NCI-H2107 treated with DMSO at 0.1 percent for 48 hours (cell line): ENCODE results near the gene NECTIN1.

Experiments used
- DNase-seq: peaks from one replicate; lab custom pipeline; 2025; ENCODE audit not compliant: unreplicated experiment; lab: John Stamatoyannopoulos, UW

Gene NECTIN1

DNA sequence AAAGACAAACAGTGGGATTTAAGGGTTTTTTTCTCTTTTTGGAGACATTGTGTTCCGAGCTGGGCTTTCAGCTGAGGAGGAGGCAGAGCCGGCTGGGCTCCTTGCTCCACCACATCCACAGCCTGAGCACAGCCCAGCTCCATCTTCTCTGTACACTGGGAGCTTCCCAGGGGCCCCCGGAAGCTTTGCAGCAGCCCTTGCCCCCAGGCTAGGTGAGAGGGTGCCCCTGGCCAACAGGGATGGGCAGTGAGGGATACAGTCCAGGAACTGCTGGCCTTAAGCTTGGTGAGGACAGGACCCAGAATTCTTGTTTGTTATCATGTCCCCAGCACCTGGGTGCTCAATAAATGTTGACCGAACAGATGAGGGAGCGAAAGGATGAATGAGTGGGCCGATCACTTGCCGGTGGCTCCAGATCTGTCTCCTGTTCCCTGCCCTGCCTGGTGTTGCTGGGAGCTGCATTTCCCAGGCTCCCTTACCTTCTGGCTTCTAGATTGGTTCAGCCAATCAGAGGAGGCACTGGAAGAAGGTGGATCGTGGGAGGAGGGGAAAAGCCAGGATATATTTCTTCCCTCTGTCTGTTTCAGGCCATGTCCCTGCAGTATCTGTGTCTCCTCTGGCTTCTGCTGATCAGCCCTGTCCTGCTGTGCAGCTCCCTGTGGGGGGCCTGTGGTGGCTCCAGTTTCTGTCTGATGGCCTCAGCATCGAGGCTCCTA, 26.5 kb upstream of the NECTIN1 start:
- no peak for DNase-seq

DNA sequence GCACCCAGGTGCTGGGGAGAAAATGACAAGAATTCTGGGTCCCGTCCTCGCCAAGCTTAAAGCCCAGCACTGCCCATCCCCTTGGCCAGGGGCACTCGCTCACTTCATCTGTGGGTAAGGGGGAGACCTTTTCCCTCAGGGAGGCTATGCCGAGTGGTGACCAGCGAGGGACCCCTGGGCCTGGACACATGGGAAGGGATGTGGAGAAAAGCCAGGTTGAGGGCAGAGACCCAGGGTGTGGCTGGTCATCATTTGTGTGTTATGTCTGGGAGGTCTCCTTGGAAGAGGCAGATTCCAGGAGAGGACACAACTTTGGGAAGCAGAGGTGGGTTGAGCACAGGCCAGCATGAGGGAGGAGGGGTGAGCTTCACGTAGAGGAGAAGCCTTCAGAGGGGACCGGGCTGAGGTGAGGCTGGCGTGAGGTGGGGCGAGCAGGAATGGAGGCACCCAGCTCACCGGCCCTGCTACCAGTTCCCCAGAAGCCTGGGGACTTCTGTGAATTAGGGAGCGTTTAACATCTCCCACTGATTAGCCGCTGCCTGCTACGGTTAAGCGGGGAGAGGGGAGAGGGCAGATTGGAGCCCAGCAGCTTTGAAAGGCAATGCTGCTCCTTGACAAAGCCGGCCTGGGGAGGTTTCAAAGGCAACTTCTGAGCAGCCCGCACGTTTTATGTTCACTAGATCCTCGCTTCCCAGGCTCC, 25.8 kb upstream of the NECTIN1 start:
- DNase-seq: no peak

DNA sequence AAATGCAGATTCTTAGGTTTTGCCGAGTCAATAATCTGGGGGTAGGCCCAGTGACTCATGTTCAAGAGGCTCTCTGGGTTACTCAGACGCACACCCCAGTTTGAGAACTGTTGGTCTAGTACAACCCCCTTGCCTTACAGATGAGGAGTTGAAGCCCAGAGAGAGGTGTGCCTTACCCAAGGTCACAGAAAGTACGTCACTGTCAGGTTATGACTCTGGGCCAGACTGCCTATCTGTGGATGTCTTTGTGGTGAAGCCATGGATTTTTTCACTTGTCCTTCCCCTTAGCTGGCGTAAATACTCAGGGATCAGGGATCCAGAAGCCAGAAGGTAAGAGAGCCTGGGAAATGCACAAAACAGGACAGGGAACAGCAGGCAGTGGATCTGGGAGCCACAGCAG, 25.2 kb upstream of the NECTIN1 start:
- no peak for DNase-seq

DNA sequence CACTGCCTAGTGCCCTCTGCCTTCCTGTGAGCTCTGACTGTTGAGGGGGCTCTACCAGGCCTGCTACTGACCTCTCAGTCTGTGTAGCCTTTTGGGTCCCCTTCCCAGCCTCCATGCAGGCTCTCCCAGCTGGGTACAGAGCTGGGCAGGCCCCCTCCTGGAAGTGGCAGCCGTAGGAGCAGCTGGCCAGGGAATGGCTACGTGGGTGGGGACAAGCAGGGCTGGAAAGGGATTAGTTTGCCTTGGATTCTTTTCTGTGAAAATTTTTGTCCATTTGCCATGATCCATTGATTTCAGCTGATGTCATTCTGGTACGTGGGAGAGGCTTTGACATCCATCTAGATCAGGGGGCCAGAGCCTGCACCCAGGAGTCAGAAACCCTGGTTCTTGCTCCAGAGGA, 23.9 kb upstream of the NECTIN1 start:
- no peak for DNase-seq

DNA sequence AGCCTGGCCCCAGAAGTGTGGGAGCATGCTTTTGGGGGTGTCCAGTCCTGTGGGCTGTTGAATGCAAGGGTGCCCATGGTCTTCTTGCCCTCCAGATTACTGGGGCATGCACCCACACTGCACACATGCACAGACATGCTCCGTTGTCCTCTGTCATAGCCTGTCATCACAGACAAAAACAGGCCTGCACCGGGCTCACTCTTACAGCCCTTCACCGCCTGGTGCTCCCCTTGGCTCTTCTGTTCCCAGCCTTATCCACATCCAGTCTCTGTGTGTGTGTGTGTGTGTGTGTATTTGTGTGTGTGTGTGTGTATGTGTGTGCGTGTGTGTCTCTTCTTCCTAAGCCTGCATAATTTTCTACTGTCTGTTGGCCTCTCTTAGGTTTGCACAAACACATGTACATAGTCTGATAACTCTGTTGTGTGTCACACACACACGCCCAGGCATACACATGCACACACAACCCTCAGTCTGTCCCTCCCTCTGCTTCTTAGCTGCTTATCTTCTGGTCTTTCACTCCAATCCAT, 23.4 kb upstream of the NECTIN1 start:
- no peak for DNase-seq

DNA sequence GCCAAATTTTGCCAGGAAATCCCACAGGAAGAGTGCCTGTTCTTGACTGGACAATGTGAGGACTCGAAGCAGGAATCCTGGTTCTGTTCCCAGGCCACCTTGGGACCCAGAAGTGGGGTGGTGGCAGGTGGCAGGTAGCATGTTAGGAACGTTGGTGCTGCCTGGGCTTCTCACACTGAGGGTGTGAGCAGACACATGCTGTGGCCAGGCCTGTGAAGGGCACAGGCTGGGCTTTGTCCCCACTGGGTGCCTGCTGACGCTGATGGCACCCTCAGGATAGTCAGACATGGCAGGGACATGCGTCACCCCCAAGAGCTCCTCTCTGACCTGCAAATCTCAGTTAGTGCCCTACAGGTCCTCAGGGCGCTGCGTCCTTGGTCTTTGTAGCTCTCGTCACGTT, 21.1 kb upstream of the NECTIN1 start:
- DNase-seq: no peak

DNA sequence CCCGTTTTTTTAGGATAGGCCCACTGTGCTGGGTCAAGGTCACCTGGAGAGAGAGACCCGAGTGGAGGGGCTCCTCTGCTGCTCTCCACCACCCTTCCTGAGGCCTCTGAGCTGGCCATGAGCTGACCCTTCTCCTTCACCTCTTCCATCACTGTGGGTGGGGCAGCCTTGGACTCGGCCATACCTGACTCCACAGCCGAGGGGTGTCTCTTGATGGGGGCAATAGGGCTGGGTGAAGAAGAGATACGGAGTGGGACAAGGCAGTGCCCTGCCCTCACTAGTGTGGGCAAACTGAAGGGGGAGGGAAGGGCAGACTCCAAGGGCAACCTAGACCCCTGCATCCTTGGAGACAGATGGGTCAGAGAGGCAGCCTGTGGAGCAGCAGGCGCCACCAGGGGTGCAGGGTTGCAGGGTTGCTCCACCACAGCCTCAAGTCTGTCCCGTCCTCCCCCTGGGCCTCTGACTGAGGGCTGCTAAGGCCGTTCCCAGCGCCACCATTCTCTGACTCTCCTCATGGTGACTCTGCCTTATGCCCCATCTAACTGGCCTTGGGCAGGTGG, 20.1 kb upstream of the NECTIN1 start:
- no peak for DNase-seq

DNA sequence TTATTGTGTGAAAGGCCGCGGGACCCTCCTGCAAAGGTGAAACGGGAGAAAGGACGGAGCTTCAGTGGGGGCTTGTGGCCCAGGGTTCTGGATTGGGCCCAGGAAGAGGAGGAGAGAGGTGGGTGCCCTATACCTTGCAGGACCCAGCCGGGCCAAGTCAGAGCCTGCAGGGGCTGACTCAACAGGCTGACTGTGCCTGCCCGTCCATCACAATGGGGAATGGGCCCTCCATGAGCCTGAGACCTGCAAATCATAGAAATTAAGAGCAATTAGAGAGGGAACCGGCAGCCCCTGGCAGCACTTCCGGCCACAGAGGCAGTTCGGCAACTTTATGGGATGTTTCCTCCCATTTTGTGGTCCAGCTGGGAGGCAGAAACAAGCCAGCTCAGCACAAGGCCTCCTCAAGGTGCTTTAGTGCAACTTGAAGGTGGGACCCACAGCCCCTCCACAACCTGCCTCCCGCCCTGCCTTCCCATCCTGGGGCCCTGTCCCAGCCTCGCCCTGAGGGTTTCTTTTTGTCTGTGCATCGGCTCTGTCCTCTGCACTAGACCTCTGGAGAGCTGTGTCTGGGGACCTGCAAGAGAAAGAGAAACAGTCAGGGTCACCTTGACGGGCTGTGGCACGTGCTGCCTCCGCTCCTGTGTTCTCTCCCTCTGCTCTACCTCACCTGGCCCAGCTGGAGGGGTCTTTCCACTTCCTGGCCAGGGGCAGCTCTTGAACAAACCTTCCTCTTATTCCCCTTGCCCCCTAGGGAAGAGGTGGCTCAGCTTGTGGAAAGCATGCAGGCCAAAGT, 19.1 kb upstream of the NECTIN1 start:
- no peak for DNase-seq

DNA sequence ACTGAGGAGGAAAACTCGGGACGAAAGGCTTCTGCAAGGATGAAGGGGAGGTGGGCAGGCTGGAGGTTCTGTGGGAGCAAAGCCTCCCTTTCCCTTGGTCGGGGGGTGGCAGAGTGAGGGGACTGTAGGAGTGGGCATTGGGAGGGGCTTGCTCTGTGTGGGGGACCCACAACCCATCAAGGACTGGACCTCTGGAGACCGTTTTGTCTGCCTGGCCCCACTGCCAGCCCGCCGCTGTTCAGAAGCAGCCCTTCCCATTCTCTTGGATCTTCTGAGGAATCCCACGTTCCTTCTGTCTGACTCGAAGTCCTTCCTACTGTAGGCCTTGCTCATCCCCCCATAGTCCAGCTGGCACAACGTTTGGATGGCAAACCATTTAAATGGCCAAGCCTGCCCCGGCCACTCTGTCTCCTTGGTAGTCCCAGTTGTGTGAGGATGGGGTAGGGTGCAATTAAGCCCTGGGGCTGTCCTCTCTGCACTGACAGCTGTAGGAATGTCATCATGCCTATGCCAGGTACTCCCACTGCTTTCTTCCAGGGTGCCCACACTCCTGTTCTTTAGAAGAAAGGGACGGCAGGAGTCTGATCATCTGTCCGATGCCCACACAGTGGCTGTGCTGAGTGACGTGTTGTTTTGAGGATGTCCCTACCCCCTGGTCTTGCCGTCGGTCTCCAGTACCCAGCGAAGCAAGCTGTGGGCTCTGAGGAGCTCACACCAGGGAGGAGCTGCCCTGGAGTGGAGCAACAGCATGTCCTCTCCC, 17.0 kb upstream of the NECTIN1 start:
- DNase-seq: no peak

DNA sequence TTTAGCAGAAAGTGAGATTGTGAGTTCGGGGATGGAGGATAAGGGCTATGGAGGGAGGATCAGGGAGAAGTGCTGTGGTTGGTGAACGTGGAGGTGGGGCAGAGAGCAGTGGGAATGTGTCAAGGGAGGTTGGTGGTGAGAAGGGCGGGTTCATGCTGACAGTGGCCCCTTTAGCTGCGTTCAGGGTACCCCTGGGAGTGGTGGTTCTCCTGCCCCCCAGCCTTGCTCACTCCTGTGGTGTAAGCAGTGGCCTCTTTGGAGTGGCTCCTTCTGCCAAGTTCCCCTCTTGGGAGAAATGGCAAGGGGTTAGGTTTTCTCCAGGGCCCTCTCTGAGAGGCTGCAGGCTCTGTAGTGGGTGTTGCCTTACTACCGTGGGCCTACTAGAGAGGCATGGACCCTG, 16.1 kb upstream of the NECTIN1 start:
- DNase-seq: no peak

DNA sequence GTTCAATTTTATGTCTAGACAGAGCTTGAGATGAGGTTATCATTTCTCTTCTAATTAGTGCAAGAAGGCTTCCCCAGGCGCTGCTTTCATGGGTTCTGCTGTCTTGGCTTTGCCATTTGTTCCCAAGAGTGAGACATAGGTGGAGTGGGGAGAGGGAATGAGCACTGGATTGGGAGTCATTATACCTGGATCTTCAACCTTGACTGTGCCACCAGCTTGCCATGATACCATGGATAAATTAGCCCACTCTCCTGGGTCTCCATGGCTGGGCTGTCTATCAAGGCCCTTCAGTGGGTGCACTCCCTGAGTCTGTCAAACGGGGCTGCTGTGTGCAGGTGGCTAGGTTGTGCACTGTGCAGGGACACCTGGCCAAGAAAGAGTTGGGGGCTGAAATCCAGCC, 15.6 kb upstream of the NECTIN1 start:
- DNase-seq: no peak

DNA sequence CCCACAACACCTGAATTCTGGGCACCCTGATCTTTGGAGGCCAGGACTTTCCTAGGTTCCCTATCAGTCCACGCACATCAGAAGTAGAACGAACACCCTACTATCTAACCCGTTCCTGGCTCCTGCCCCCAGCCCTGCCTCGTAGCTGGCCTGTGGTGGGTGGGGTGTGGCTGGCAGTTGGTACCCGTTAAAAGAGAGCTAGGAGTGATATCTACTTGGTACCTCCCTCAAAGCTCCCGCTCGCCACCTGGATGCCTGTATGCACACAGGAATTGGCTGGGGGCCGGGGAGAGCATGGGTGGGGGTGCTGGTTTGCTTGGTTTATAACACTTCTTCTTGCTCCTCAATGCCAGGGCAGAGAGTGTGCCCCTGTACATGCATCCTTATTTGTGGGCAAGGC, 14.0 kb upstream of the NECTIN1 start:
- no peak for DNase-seq

DNA sequence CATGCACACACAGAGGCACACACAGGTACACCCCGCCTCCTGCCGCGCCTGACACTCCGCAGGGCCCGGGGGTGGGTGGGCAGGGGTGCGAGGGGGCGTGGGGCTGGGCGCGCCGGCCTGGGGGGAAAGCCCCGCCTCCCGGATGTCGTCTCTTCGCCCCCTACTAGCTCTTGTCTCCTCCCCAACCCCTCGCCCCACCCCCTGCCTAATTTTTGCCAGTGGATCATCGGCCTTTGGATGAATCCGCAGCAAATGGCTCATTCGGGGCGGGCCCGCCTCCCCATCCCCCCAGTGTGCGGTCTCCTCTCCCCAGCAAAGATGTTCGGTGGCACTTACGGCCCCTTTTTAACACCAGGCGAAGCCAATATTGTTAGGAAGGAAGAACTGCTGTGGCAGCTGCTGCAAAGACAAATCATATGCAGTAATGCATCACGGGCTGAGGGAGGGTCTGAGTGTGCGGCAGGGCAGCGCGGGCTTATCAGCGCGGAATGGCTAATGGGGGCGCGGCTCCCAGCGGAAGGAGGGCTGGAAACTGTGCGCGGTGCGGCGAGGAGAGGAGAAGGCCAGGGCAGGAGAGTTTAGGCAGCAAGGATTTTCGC, 13.4 kb upstream of the NECTIN1 start:
- no peak for DNase-seq

DNA sequence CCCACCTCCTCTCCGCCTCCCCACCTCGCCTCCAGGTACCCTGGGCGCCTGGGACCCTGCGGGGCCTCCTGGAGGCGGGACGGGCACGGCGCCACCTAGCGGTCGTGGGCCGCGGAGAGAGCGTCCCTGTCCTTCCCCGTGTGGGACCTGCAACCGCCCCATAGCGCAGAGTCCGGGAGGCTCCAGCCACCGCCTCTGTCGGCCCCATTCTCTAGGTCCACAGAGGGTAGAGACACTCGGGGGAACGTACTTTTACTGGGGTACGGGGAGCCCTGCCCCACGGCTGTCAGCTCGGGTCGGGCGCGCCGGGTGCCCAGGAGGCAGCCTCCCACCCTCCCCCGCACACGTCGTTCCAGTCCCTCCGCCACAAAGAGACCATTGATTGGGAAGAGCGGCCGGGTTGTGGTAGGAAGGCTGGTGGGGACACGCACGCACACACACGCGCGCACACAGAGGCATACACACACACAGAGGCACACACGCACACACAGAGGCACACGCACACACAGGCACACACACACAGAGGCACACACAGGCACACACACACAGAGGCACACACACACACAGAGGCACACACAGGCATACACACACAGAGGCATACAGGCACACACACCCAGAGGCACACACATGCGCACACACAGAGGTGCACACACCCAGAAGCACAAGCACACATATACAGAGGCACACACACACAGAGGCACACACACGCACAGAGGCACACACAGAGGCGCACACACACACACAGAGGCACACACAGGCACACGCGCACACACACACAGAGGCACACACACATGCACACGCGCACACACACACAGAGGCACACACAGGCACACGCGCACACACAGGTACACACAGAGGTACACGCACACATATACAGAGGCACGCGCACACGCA, 12.6 kb upstream of the NECTIN1 start:
- DNase-seq: no peak

DNA sequence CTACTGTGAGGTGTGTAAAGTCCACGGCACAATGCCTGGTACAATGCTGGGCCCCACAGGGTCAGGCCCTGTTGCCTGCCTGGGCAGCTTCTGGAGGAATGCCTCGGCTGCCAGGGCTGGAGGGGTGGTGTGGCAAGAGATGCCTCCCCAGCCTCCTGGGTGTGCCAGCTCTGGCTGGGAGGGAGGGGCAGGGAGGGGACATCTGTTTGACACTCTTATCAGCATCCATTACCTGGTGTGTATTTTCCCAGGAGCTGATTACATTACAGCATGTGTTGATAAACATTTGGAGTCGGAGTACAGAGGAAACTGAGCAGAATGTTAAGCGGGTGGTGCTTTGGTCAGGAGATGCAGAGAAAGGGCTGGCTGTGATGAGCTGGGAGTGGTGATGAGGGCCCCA, 11.0 kb upstream of the NECTIN1 start:
- no peak for DNase-seq

DNA sequence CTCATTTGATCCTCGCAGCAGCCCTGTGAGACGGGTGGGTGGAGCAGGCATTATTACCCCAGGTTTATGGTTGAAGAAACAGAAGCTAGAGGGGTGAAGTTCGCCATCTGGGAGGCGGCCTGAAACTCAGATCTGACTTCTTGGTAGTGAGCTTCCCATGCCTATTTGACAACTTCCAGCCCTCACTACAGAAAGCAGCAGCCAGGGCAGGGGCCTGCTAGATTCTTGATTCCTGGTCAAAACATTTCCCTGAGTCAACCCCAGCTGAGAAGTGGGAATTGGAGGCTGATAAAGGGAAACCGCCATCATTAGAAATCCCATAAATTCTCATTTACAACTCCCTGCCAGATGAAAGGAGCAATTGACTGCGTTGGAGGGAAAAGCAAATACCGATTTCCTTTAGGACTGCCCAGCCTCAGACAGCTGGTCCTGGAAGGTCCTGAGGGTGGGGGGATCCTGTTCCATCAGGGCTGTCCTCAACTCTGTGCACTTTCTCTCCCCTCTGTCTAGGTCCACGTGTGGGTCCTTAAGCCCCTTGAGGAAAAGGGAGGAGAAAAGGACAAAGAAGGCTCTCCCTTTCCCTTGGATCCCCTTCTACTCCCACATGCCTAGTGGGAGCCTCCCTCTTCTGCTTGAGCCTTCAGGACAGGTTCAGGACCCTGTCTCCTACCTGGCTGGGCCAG, 10.2 kb upstream of the NECTIN1 start:
- DNase-seq: no peak

DNA sequence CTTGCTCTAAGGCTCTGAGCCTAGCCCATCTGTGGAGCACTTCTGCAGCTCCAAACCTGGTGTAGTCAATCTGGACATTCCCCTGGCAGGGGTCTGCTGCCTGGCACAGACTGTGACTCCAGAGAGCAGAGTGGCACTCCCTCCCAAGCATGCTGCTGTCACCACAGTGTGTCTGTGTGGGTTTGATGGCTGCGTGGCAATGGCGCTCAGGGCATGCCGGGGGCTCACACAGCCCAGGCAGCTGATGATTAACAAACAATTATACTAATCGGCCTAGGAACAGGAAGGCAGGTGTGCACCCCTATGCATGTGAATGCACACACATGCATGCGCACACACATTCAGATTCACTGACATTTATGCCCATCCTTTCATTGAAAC, 9.0 kb upstream of the NECTIN1 start:
- no peak for DNase-seq

DNA sequence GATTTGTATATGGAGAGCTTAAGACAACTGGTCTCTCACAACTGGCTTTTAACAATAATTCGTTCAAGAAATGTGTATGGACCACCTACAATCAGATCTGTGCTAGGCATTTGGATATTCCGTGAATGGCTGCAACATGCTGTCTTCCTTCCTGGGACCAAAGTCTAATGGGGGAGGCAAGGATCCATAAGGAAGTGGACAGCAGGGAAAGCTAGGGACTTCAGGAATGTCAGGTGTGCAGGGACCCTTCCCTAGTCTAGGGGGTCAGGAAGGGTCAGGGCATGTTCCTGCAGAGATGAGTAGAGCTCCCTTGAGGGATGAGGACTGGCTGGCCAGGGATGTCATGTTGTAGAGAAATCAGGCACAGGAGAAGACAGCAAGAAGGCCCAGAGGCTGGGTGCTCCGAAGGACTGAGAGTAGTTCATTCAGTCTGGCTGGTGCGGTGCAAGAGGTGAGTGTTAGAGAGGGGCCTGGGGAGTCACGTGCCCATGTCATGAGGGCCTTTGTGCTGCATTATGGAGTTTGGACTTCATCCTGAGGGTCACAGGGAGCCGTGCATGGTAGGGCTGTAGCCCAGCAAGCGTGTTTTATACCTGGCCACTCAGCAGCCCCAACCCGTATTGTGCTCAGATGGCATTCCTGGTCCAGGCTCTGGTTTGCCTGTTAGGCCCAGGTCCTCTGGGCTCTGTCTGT, 8.5 kb upstream of the NECTIN1 start:
- DNase-seq: no peak
